Stomach (tissue), 9 donors: ENCODE data around the gene INSR. TPM values are rescaled to one million over a fixed set of nuclear protein-coding genes. Genes with fewer than 3 reads are reported as not detected.
"Not testable (repeated sequence)": the region's sequence is repeated elsewhere in the genome, so short reads cannot be mapped to it uniquely, and the experiment has no call there.

Source experiments
- DNase-seq, 2 donors: peaks; one replicate each; pipeline versions ENCODE4 v3.0.0 to v3.0.0-alpha.2; 2013 to 2019
- H3K27ac ChIP-seq, 5 donors: fragments of 200-600 bp in 4 of 5; sonication (generic) in 4 of 5; one replicate each; pipeline ENCODE4 v1.5.1; 2013 to 2019; ENCODE audit warnings: mild to moderate bottlenecking in 1 of 5, moderate library complexity in 1 of 5
- H3K27me3 ChIP-seq, 3 donors: fragments of 200-600 bp; sonication (generic); one replicate each; pipeline ENCODE4 v1.5.1; 2017 to 2019; ENCODE audit warnings: mixed run types in 1 of 3
- H3K36me3 ChIP-seq, 4 donors: fragments of 200-600 bp; sonication (generic); 1 replicate in 3 of 4; 2 replicates in 1 of 4; pipeline ENCODE4 v1.5.1; 2016 to 2019
- H3K4me1 ChIP-seq, 4 donors: fragments of 200-600 bp; sonication (generic); one replicate each; pipeline ENCODE4 v1.5.1; 2016 to 2019
- H3K4me3 ChIP-seq, 4 donors: fragments of 200-600 bp; sonication (generic) in 3 of 4; one replicate each; pipeline ENCODE4 v1.5.1; 2016 to 2019; ENCODE audit warnings: mild to moderate bottlenecking in 1 of 4
- H3K9me3 ChIP-seq, 4 donors: fragments of 200-600 bp; sonication (generic); one replicate each; pipeline ENCODE4 v1.5.1; 2016 to 2019
- CTCF ChIP-seq, 7 experiments: fragments of 450-650 bp in 4 of 7; fragments of 200-600 bp in 3 of 7; sonication (generic) in 3 of 7; IDR thresholded peaks; one replicate each; pipeline ENCODE4 v1.5.1; 2016 to 2019; ENCODE audit warnings: antibody characterized with exemption in 7 of 7, control low read depth in 2 of 7, mild to moderate bottlenecking in 1 of 7
- EP300 ChIP-seq: sonication (generic); formaldehyde crosslinking; IDR thresholded peaks from one replicate; pipeline ENCODE4 v1.6.1; 2017; ENCODE audit warnings: antibody characterized with exemption
- POLR2A ChIP-seq, 4 donors: fragments of 450-650 bp; IDR thresholded peaks; one replicate each; pipeline ENCODE4 v1.6.1; 2016; ENCODE audit warnings: antibody characterized with exemption in 4 of 4, control low read depth in 2 of 4, mild to moderate bottlenecking in 1 of 4, moderate library complexity in 1 of 4
- POLR2AphosphoS5 ChIP-seq, 3 donors: sonication (generic); formaldehyde crosslinking; IDR thresholded peaks; one replicate each; pipeline ENCODE4 v1.6.1; 2016; ENCODE audit warnings: antibody characterized with exemption in 3 of 3
- WGBS, 5 donors: extraction: QIAGEN DNeasy Blood & Tissue Kit in 3 of 5; methylation state at CpG; one replicate each; pipeline versions ENCODE4 v1.1.5 to v1.1.7; 2013 to 2018; 5-methylcytosine and 5-hydroxymethylcytosine counted together
- intact Hi-C: fragments of 100-400 bp; cut with DNase I; formaldehyde crosslinking; loops from one replicate; pipeline ENCODE4 v1.15.1; 2023; ENCODE audit warnings: low total_unique reads
- polyA plus RNA-seq, 3 donors: library from polyadenylated mRNA; stranded (reverse); fragments of 200-250 nt; gene quantifications; one replicate each; pipeline ENCODE4 v1.2.3, GENCODE V29; 2013
- total RNA-seq, 5 donors: library from RNA; depleted of rRNA; stranded (reverse); fragments of >200 nt; gene quantifications; one replicate each; pipeline versions ENCODE4 v1.1.0 to v1.2.3, GENCODE V29; 2014 to 2016
- donor health status: healthy with polysubstance abuse.
- donor health status: Bipolar disorder and iron deficiency.
- donor health status: healthy.

INSR gene
- total and polyA plus RNA-seq, 8 donors, result 4.4 to 513 (median 66.4) TPM

GRCh38 chr19:7230826-7231225 lies 63.4 kb downstream of the INSR start:
- no peaks in the 10 kb centered on the region for H3K9me3 ChIP-seq
- WGBS, 5 donors, result 55 to 73% (median 64%) methylated on average over 9 of the region's 9 CpGs
- H3K4me3 ChIP-seq, result no peak overlapping the region
- TF ChIP-seq POLR2A (IDR thresholded peaks at IDR 0.05) (no peak), POLR2AphosphoS5 (IDR thresholded peaks at IDR 0.05) (no peak), CTCF (IDR thresholded peaks at IDR 0.05) (no peak), EP300 (no peak)
- no peaks in the 10 kb centered on the region for H3K27me3 ChIP-seq
- peak in 1 of 2 donors; percentile 29 for DNase-seq
- H3K27ac ChIP-seq, result no peak overlapping the region
- peaks cover 0 to 50% (median 5%) of the 10 kb centered on the region in 4 donors for H3K4me1 ChIP-seq
- no peaks in the 10 kb centered on the region for H3K36me3 ChIP-seq
- intact Hi-C loops, result no loop called here

DNA sequence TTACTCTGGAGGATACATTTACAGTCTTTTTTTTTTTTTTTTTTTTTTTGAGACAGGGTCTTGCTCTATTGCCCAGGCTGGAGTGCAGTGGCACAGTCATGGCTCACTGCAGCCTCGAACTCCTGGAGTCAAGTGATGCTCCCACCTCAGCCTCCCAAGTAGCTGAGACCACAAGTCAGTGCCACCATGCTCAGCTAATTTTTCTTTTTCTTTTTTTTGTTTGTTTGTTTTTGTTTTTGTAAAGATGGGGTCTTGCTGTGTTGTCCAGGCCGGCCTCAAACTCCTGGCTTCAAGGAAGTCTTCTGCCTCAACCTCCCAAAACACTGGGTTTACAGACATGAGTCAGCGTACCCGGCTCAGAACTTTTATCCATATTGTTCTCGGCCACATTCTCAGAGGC lies 64.5 kb downstream of the INSR start:
- H3K4me3 ChIP-seq, result no peak overlapping the region
- TF ChIP-seq CTCF (IDR thresholded peaks at IDR 0.05) (no peak), POLR2AphosphoS5 (IDR thresholded peaks at IDR 0.05) (no peak), EP300 (no peak), POLR2A (IDR thresholded peaks at IDR 0.05) (no peak)
- H3K36me3 ChIP-seq, result no peaks in the 10 kb centered on the region
- H3K27ac ChIP-seq, result no peak overlapping the region
- H3K27me3 ChIP-seq, result no peaks in the 10 kb centered on the region
- H3K9me3 ChIP-seq, result no peaks in the 10 kb centered on the region
- DNase-seq, result no peak
- intact Hi-C loops, result no loop called here
- peaks cover 3 to 52% (median 8%) of the 10 kb centered on the region in 4 donors for H3K4me1 ChIP-seq
- 80 to 95% (median 93%) methylated on average over 5 of the region's 5 CpGs for WGBS, 5 donors

DNA sequence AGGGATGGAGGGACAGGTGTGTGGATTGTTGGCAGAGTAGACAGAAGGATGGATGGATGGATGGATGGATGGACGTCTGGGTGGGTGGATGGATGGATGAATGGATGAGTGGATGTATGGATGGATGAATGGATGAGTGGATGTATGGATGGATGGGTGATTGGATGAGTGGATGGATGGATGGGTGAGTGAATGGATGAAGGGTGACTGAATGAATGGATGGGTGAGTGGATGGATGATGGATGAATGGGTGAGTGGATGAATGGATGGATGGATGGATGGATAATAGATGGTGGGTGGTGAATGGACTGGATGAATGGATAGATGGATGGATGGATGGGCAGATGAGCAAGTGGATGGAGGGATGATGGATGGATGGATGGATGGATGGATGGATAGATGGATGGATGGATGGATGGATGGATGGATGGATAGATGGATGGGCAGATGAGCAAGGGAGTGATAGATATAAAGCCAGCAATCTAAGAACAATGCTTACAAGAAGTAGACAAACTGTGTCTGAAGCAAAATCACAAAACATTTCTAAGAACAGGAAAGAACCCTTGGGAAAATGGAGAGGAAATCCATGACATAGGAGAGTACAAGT lies 65.2 kb downstream of the INSR start:
- Histone ChIP-seq H3K9me3 (no peaks in the 10 kb centered on the region), H3K27ac (no peak overlapping the region), H3K4me1 (peaks cover 8 to 59% (median 14%) of the 10 kb centered on the region in 4 donors), H3K27me3 (no peaks in the 10 kb centered on the region), H3K36me3 (no peaks in the 10 kb centered on the region), H3K4me3 (no peak overlapping the region)
- 65 to 89% (median 83%) methylated on average over 1 of the region's 1 CpG for WGBS, 5 donors
- no peak for TF ChIP-seq POLR2A (IDR thresholded peaks at IDR 0.05)
- no peak for TF ChIP-seq POLR2AphosphoS5 (IDR thresholded peaks at IDR 0.05)
- no peak for TF ChIP-seq CTCF (IDR thresholded peaks at IDR 0.05)
- TF ChIP-seq EP300, result no peak
- intact Hi-C loops, result no loop called here
- no peak for DNase-seq

GRCh38 chr19:7227735-7228134 lies 66.5 kb downstream of the INSR start:
- no peak overlapping the region for H3K4me3 ChIP-seq
- intact Hi-C loops, result no loop called here
- no peaks in the 10 kb centered on the region for H3K27me3 ChIP-seq
- H3K4me1 ChIP-seq, result peaks cover 8 to 70% (median 20%) of the 10 kb centered on the region in 4 donors
- no peak overlapping the region for H3K27ac ChIP-seq
- 81 to 90% (median 89%) methylated on average over 6 of the region's 6 CpGs for WGBS, 5 donors
- no peaks in the 10 kb centered on the region for H3K9me3 ChIP-seq
- H3K36me3 ChIP-seq, result no peaks in the 10 kb centered on the region
- TF ChIP-seq CTCF (IDR thresholded peaks at IDR 0.05) (no peak), EP300 (no peak), POLR2AphosphoS5 (IDR thresholded peaks at IDR 0.05) (no peak), POLR2A (IDR thresholded peaks at IDR 0.05) (no peak)
- DNase-seq, result no peak

GRCh38 chr19:7227149-7227548 lies 67.1 kb downstream of the INSR start:
- H3K27me3 ChIP-seq, intact Hi-C loops, DNase-seq, H3K9me3 ChIP-seq, H3K4me3 ChIP-seq, H3K36me3 ChIP-seq: not testable (repeated sequence)
- Histone ChIP-seq H3K4me1 (peaks cover 8 to 75% (median 20%) of the 10 kb centered on the region in 4 donors), H3K27ac (peak overlapping the region in 1 of 5 donors; percentile 78)
- 75 to 84% (median 81%) methylated on average over 5 of the region's 5 CpGs for WGBS, 5 donors
